Lung (tissue), 12 donors: Measurements from ENCODE around the gene CLDN3. TPM values are rescaled to one million over a fixed set of nuclear protein-coding genes. Genes with fewer than 3 reads are reported as not detected.
"Not testable (repeated sequence)": the region's sequence is repeated elsewhere in the genome, so short reads cannot be mapped to it uniquely, and the experiment has no call there.

Source experiments
- ATAC-seq: fragments of 200-7000 bp; cut with Tn5 transposase; one replicate; pipeline ENCODE4 v1.9.1; 2020; ENCODE audit warnings: moderate number of reproducible peaks; ENCODE audit not compliant: insufficient read depth, low FRiP score
- DNase-seq, 3 donors: peaks; one replicate each; pipeline ENCODE4 v3.0.0-alpha.2; 2013 to 2017
- H3K27ac ChIP-seq, 2 donors: one replicate each; pipeline ENCODE4 v1.5.1; 2013; ENCODE audit warnings: mild to moderate bottlenecking in 2 of 2, moderate library complexity in 2 of 2, control low read depth in 1 of 2, inconsistent platforms in 1 of 2, low read depth in 1 of 2, low read length in 1 of 2
- H3K27me3 ChIP-seq, 3 donors: one replicate each; pipeline ENCODE4 v1.5.1; 2013; ENCODE audit warnings: low read length in 2 of 3; ENCODE audit not compliant: control insufficient read depth in 3 of 3, insufficient read depth in 3 of 3
- H3K36me3 ChIP-seq, 4 donors: one replicate each; pipeline ENCODE4 v1.5.1; 2013; ENCODE audit warnings: low read length in 4 of 4, mild to moderate bottlenecking in 1 of 4, moderate library complexity in 1 of 4; ENCODE audit not compliant: control insufficient read depth in 4 of 4, insufficient read depth in 4 of 4
- H3K4me1 ChIP-seq, 5 donors: one replicate each; pipeline ENCODE4 v1.5.1; 2013; ENCODE audit warnings: low read length in 5 of 5, mild to moderate bottlenecking in 2 of 5, moderate library complexity in 1 of 5; ENCODE audit not compliant: control insufficient read depth in 5 of 5, insufficient read depth in 5 of 5
- H3K4me3 ChIP-seq: one replicate; pipeline ENCODE4 v1.5.1; 2013; ENCODE audit warnings: mild to moderate bottlenecking, control low read depth, moderate library complexity
- H3K9ac ChIP-seq, 2 donors: one replicate each; pipeline ENCODE4 v1.5.1; 2013; ENCODE audit warnings: low read length in 2 of 2, control low read depth in 1 of 2; ENCODE audit not compliant: insufficient read depth in 1 of 2
- H3K9me3 ChIP-seq, 4 donors: one replicate each; pipeline ENCODE4 v1.5.1; 2013; ENCODE audit warnings: low read length in 3 of 4, mild to moderate bottlenecking in 1 of 4, moderate library complexity in 1 of 4; ENCODE audit not compliant: control insufficient read depth in 4 of 4, insufficient read depth in 3 of 4
- CTCF ChIP-seq: IDR thresholded peaks from 2 replicates; pipeline ENCODE4 v1.5.1; 2012; ENCODE audit warnings: mild to moderate bottlenecking; ENCODE audit errors: control extremely low read depth, extremely low read depth
- WGBS, 2 donors: extraction: QIAGEN DNeasy Blood & Tissue Kit; methylation state at CpG; one replicate each; pipeline ENCODE4 v1.1.7; 2013; 5-methylcytosine and 5-hydroxymethylcytosine counted together
- polyA plus RNA-seq, 2 donors: library from polyadenylated mRNA; stranded (reverse); fragments of 200-250 nt; gene quantifications; one replicate each; pipeline ENCODE4 v1.2.1, GENCODE V29; 2013
- total RNA-seq, 2 donors: library from RNA; depleted of rRNA in 1 of 2; stranded (reverse); fragments of >200 nt in 1 of 2; gene quantifications; one replicate each; pipeline ENCODE4 v1.2.1, GENCODE V29; 2014 to 2021
- donor health status: control.
- donor health status: control.
- donor health status: Bipolar disorder and iron deficiency.
- donor health status: healthy.
- donor health status: DM: yes; HTN: yes; CAD: no.

CLDN3 gene
- total and polyA plus RNA-seq, 4 donors, result 42.9 to 54.7 (median 43.6) TPM

- Histone ChIP-seq H3K27ac (no peak overlapping the region), H3K9ac (no peak overlapping the region), H3K9me3 (no peaks in the 10 kb centered on the region), H3K4me3 (no peak overlapping the region), H3K36me3 (no peaks in the 10 kb centered on the region), H3K27me3 (no peaks in the 10 kb centered on the region), H3K4me1 (no peaks in the 10 kb centered on the region)
- no peak for TF ChIP-seq CTCF
- WGBS, 2 donors, result 83 to 89% methylated on average over 4 of the region's 4 CpGs
- no peak for DNase-seq
- ATAC-seq, result no peak
These were observed 32.4 kb upstream of the CLDN3 start for GRCh38 chr7:73802459-73802858.

- Histone ChIP-seq H3K27me3 (no peaks in the 10 kb centered on the region), H3K4me1 (no peaks in the 10 kb centered on the region), H3K36me3 (no peaks in the 10 kb centered on the region), H3K9ac (no peak overlapping the region), H3K9me3 (no peaks in the 10 kb centered on the region), H3K4me3 (no peak overlapping the region), H3K27ac (no peak overlapping the region)
- no peak for TF ChIP-seq CTCF
- DNase-seq (no peak), ATAC-seq (no peak)
- 50 to 54% methylated on average over 1 of the region's 1 CpG for WGBS, 2 donors
These were observed 31.5 kb upstream of the CLDN3 start for GRCh38 chr7:73801577-73801976.

- ATAC-seq (no peak), DNase-seq (no peak)
- H3K27ac ChIP-seq, result no peak overlapping the region
- no peak overlapping the region for H3K9ac ChIP-seq
- no peak for TF ChIP-seq CTCF
- no peaks in the 10 kb centered on the region for H3K36me3 ChIP-seq
- WGBS, 2 donors, result 65 to 66% methylated on average over 10 of the region's 10 CpGs
- H3K27me3 ChIP-seq, result no peaks in the 10 kb centered on the region
- no peaks in the 10 kb centered on the region for H3K9me3 ChIP-seq
- H3K4me3 ChIP-seq, result no peak overlapping the region
- no peaks in the 10 kb centered on the region for H3K4me1 ChIP-seq
These were observed 29.4 kb upstream of the CLDN3 start for GRCh38 chr7:73799282-73800141.

- 94 to 96% methylated on average over 16 to 33 of the region's 34 CpGs for WGBS, 2 donors
- not testable (repeated sequence) for H3K9me3 ChIP-seq, DNase-seq, H3K27me3 ChIP-seq, ATAC-seq, H3K4me3 ChIP-seq, H3K9ac ChIP-seq, H3K27ac ChIP-seq, H3K36me3 ChIP-seq, H3K4me1 ChIP-seq
These were observed 27.1 kb upstream of the CLDN3 start for GRCh38 chr7:73797176-73797575.

GRCh38 chr7:73796656-73797055, 26.6 kb upstream of the CLDN3 start:
- H3K9ac ChIP-seq, H3K9me3 ChIP-seq, H3K4me1 ChIP-seq, H3K36me3 ChIP-seq, DNase-seq, H3K4me3 ChIP-seq, ATAC-seq, H3K27me3 ChIP-seq, H3K27ac ChIP-seq: not testable (repeated sequence)
- 72 to 76% methylated on average over 3 of the region's 6 CpGs for WGBS, 2 donors

GRCh38 chr7:73795188-73795587, 25.1 kb upstream of the CLDN3 start:
- ATAC-seq, H3K4me1 ChIP-seq, DNase-seq, H3K27me3 ChIP-seq, H3K36me3 ChIP-seq, H3K9ac ChIP-seq, H3K9me3 ChIP-seq, H3K27ac ChIP-seq, H3K4me3 ChIP-seq: not testable (repeated sequence)
